Endodermal cell (in vitro differentiated cells): ENCODE data around the gene CTSO. TPM values are rescaled to one million over a fixed set of nuclear protein-coding genes. Genes with fewer than 3 reads are reported as not detected.

Source experiments
- DNase-seq: peaks from one replicate; pipeline ENCODE4 v3.0.0-alpha.2; 2017
- H3K27ac ChIP-seq: 2 replicates; pipeline ENCODE4 v1.5.1; 2013; ENCODE audit warnings: mild to moderate bottlenecking, low read depth, low read length, moderate library complexity
- H3K27me3 ChIP-seq: 2 replicates; pipeline ENCODE4 v1.6.1; 2013; ENCODE audit warnings: mild to moderate bottlenecking, low read length, moderate library complexity; ENCODE audit not compliant: insufficient read depth, control insufficient read depth, poor library complexity, severe bottlenecking
- H3K36me3 ChIP-seq: 2 replicates; pipeline ENCODE4 v1.7.0; 2013; ENCODE audit warnings: mild to moderate bottlenecking, low read length, moderate library complexity; ENCODE audit not compliant: control insufficient read depth, insufficient read depth
- H3K4me1 ChIP-seq: one replicate; pipeline ENCODE4 v1.7.0; 2013; ENCODE audit warnings: low read length; ENCODE audit not compliant: control insufficient read depth, insufficient read depth
- H3K4me3 ChIP-seq: 2 replicates; pipeline ENCODE4 v1.5.1; 2013; ENCODE audit warnings: mild to moderate bottlenecking, low read length, moderate library complexity
- H3K9ac ChIP-seq: 2 replicates; pipeline ENCODE4 v1.6.1; 2013; ENCODE audit warnings: mild to moderate bottlenecking, low read length, moderate library complexity; ENCODE audit not compliant: poor library complexity, severe bottlenecking; ENCODE audit errors: extremely low read depth
- H3K9me3 ChIP-seq: 2 replicates; pipeline ENCODE4 v1.6.1; 2013; ENCODE audit warnings: mild to moderate bottlenecking, low read length, moderate library complexity; ENCODE audit not compliant: control insufficient read depth
- H3K27ac Mint-ChIP-seq: 2 replicates; pipeline ENCODE4 v1.8.0; 2020; ENCODE audit warnings: mixed read lengths
- H3K27me3 Mint-ChIP-seq: 2 replicates; pipeline ENCODE4 v1.8.0; 2021; ENCODE audit warnings: mild to moderate bottlenecking, mixed read lengths; ENCODE audit not compliant: insufficient read depth
- H3K36me3 Mint-ChIP-seq: 2 replicates; pipeline ENCODE4 v1.8.0; 2020; ENCODE audit warnings: low read depth, mixed read lengths
- H3K4me1 Mint-ChIP-seq: 2 replicates; pipeline ENCODE4 v1.8.0; 2020; ENCODE audit warnings: mixed read lengths
- H3K4me3 Mint-ChIP-seq: 2 replicates; pipeline ENCODE4 v1.8.0; 2020; ENCODE audit warnings: mild to moderate bottlenecking, moderate library complexity, mixed read lengths
- H3K9me3 Mint-ChIP-seq: 2 replicates; pipeline ENCODE4 v1.8.0; 2020; ENCODE audit warnings: mild to moderate bottlenecking, mixed read lengths
- CTCF ChIP-seq: fragments of 200-600 bp; sonication (generic); conservative IDR thresholded peaks from 2 replicates; pipeline ENCODE4 v1.5.0; 2021; ENCODE audit warnings: antibody characterized with exemption, mild to moderate bottlenecking
- WGBS, 2 experiments: methylation state at CpG; one replicate each; pipeline versions ENCODE4 v1.1.5 to v1.1.7; 2013; ENCODE audit warnings: missing lambda C conversion rate in 2 of 2, mixed read lengths in 1 of 2; ENCODE audit not compliant: insufficient coverage in 1 of 2, insufficient read length in 1 of 2; 5-methylcytosine and 5-hydroxymethylcytosine counted together
- total RNA-seq, 2 donors: library from RNA; stranded (reverse); fragmentation: NEBNext Ultra II Directional in 1 of 2; extraction: Animal tissue kit (Norgen Biotek cat#: 25700) in 1 of 2; gene quantifications; 2 replicates in 1 of 2; 3 replicates in 1 of 2; pipeline ENCODE4 v1.2.1, GENCODE V29; 2021

Gene CTSO
- total RNA-seq, 2 donors from 2014 or later = 4.2 to 5.4 TPM

GRCh38 chr4:155978810-155979209, 25.1 kb upstream of the CTSO start:
- no peak overlapping the region for H3K27ac ChIP-seq
- H3K9me3 ChIP-seq = peaks cover 39% of the 10 kb centered on the region
- WGBS, 2 experiments = 97% methylated on average over 4 of the region's 4 CpGs; no CpG with 5 or more reads in 1 of the 2 experiments
- H3K36me3 Mint-ChIP-seq = peaks cover 9% of the 10 kb centered on the region
- H3K4me3 Mint-ChIP-seq = no peak overlapping the region
- peaks cover 31% of the 10 kb centered on the region for H3K9me3 Mint-ChIP-seq
- no peak overlapping the region for H3K9ac ChIP-seq
- H3K4me1 ChIP-seq = no peaks in the 10 kb centered on the region
- no peaks in the 10 kb centered on the region for H3K36me3 ChIP-seq
- no peaks in the 10 kb centered on the region for H3K27me3 ChIP-seq
- H3K4me1 Mint-ChIP-seq = peaks cover 7% of the 10 kb centered on the region
- no peaks in the 10 kb centered on the region for H3K27me3 Mint-ChIP-seq
- no peak overlapping the region for H3K27ac Mint-ChIP-seq
- no peak for TF ChIP-seq CTCF
- H3K4me3 ChIP-seq = no peak overlapping the region
- DNase-seq = no peak

GRCh38 chr4:155975511-155975910, 21.8 kb upstream of the CTSO start:
- Mint-ChIP-seq H3K27ac (no peak overlapping the region), H3K27me3 (no peaks in the 10 kb centered on the region), H3K4me1 (peaks cover 10% of the 10 kb centered on the region), H3K9me3 (peaks cover 31% of the 10 kb centered on the region), H3K36me3 (peaks cover 9% of the 10 kb centered on the region), H3K4me3 (no peak overlapping the region)
- DNase-seq = no peak
- no peaks in the 10 kb centered on the region for H3K27me3 ChIP-seq
- H3K4me1 ChIP-seq = no peaks in the 10 kb centered on the region
- H3K4me3 ChIP-seq = no peak overlapping the region
- H3K9ac ChIP-seq = no peak overlapping the region
- peaks cover 39% of the 10 kb centered on the region for H3K9me3 ChIP-seq
- no peaks in the 10 kb centered on the region for H3K36me3 ChIP-seq
- 94 to 98% methylated on average over 2 of the region's 2 CpGs for WGBS, 2 experiments
- no peak overlapping the region for H3K27ac ChIP-seq
- TF ChIP-seq CTCF = no peak

- Mint-ChIP-seq H3K4me1 (peaks cover 10% of the 10 kb centered on the region), H3K36me3 (peaks cover 9% of the 10 kb centered on the region)
Measured at GRCh38 chr4:155974996-155975395, 21.3 kb upstream of the CTSO start.

More at GRCh38 chr4:155974996-155975395, 21.3 kb upstream of the CTSO start:
- Histone ChIP-seq H3K27ac (no peak overlapping the region), H3K27me3 (no peaks in the 10 kb centered on the region), H3K9me3 (peaks cover 35% of the 10 kb centered on the region), H3K4me1 (no peaks in the 10 kb centered on the region), H3K36me3 (no peaks in the 10 kb centered on the region), H3K9ac (no peak overlapping the region), H3K4me3 (no peak overlapping the region)
- peaks cover 31% of the 10 kb centered on the region for H3K9me3 Mint-ChIP-seq
- H3K27me3 Mint-ChIP-seq = no peaks in the 10 kb centered on the region
- no peak for DNase-seq
- TF ChIP-seq CTCF = no peak
- no peak overlapping the region for H3K4me3 Mint-ChIP-seq
- 82 to 90% methylated on average over 3 of the region's 3 CpGs for WGBS, 2 experiments
- H3K27ac Mint-ChIP-seq = no peak overlapping the region
